ENCODE results near the gene PARVA.

DNA sequence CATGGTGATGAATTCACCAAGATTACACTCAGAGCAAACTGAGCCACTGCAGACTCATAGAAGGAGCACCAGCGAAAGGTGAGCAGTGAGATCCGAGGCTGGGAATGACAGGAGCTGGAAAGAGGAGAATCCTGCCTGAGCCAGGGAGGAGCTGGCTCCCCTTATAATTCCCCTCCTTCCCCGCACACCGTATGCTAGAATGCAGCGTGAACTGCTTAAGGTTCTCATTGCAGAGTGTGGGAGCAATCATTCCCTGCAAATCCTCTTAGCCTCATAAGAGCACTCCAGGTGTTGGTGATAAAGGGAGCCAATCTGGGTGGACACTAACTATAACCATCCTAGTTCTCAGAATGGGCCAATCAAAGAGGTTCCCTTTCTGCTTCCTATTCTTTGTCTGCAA is 169.3 kb downstream of the PARVA start:
- no peak for TF ChIP-seq EP300 (IDR thresholded peaks at IDR 0.05)
- TF ChIP-seq, protein P1, sequence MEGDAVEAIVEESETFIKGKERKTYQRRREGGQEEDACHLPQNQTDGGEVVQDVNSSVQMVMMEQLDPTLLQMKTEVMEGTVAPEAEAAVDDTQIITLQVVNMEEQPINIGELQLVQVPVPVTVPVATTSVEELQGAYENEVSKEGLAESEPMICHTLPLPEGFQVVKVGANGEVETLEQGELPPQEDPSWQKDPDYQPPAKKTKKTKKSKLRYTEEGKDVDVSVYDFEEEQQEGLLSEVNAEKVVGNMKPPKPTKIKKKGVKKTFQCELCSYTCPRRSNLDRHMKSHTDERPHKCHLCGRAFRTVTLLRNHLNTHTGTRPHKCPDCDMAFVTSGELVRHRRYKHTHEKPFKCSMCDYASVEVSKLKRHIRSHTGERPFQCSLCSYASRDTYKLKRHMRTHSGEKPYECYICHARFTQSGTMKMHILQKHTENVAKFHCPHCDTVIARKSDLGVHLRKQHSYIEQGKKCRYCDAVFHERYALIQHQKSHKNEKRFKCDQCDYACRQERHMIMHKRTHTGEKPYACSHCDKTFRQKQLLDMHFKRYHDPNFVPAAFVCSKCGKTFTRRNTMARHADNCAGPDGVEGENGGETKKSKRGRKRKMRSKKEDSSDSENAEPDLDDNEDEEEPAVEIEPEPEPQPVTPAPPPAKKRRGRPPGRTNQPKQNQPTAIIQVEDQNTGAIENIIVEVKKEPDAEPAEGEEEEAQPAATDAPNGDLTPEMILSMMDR (IDR thresholded peaks at IDR 0.05), result no peak
